ENCODE data around the gene NACC2.

Gene NACC2

GRCh38 chr9:135982499-135983207, 112.4 kb downstream of the NACC2 start:
- H3K9ac ChIP-seq (ENCODE audit: low read length), result no peak overlapping the region

GRCh38 chr9:135980926-135981630, 114.0 kb downstream of the NACC2 start:
- Histone ChIP-seq H3K27ac (ENCODE audit: low read depth, low read length) (no peak overlapping the region), H3K36me3 (ENCODE audit: control insufficient read depth, insufficient read depth, low read length) (no peaks in the 10 kb centered on the region), H3K9me3 (ENCODE audit: control insufficient read depth, insufficient read depth, low read depth, low read length) (no peaks in the 10 kb centered on the region), H3K4me1 (ENCODE audit: control insufficient read depth, insufficient read depth, low read length) (peaks cover 15% of the 10 kb centered on the region; the same call in 1 of the 2 replicates), H3K4me3 (ENCODE audit: low read depth, low read length) (no peak overlapping the region), H3K9ac (ENCODE audit: low read length) (no peak overlapping the region), H3K27me3 (ENCODE audit: control insufficient read depth, insufficient read depth, low read length) (no peaks in the 10 kb centered on the region)

More at GRCh38 chr9:135982499-135983207, 112.4 kb downstream of the NACC2 start:
- Histone ChIP-seq H3K9me3 (ENCODE audit: control insufficient read depth, insufficient read depth, low read depth, low read length) (no peaks in the 10 kb centered on the region), H3K4me3 (ENCODE audit: low read depth, low read length) (no peak overlapping the region), H3K4me1 (ENCODE audit: control insufficient read depth, insufficient read depth, low read length) (peaks cover 7% of the 10 kb centered on the region; the same call in 1 of the 2 replicates), H3K36me3 (ENCODE audit: control insufficient read depth, insufficient read depth, low read length) (no peaks in the 10 kb centered on the region), H3K27ac (ENCODE audit: low read depth, low read length) (no peak overlapping the region), H3K27me3 (ENCODE audit: control insufficient read depth, insufficient read depth, low read length) (no peaks in the 10 kb centered on the region)

DNA sequence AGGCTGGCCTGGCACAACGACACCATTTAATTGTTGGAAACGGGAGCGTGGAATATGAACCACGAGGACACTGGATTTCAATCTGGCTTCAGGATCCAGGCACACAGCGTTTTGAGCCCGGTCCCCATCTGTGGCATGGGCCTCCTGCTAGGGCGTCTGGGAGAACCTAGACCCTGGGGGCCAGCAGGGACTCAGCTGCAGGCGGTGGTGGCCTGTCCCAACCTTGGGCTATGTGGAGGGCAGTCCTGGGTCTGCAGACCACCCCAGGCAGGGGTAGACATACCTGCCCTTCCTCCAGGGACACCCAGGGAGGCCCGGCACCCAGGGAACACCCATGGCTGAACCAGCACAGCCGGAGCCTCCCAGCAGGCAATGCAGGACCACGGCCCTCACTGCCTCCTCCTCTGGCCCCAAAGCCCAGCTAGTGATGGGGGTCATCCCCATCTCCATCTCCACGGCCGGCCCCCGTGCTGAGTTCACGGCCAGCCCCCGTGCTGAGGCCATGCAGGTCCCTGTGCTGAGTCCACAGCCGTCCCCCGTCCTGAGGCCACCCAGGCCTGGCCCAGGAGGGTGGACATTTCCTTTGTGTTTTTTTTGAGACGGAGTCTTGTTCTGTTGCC, 115.4 kb downstream of the NACC2 start:
- Histone ChIP-seq H3K9me3 (ENCODE audit: control insufficient read depth, insufficient read depth, low read depth, low read length) (no peaks in the 10 kb centered on the region), H3K36me3 (ENCODE audit: control insufficient read depth, insufficient read depth, low read length) (no peaks in the 10 kb centered on the region), H3K9ac (ENCODE audit: low read length) (no peak overlapping the region), H3K27ac (ENCODE audit: low read depth, low read length) (no peak overlapping the region), H3K27me3 (ENCODE audit: control insufficient read depth, insufficient read depth, low read length) (no peaks in the 10 kb centered on the region), H3K4me3 (ENCODE audit: low read depth, low read length) (no peak overlapping the region), H3K4me1 (ENCODE audit: control insufficient read depth, insufficient read depth, low read length) (peaks cover 11% of the 10 kb centered on the region; the same call in 1 of the 2 replicates)

- Histone ChIP-seq H3K9ac (ENCODE audit: low read length) (no peak overlapping the region), H3K4me3 (ENCODE audit: low read depth, low read length) (no peak overlapping the region), H3K27me3 (ENCODE audit: control insufficient read depth, insufficient read depth, low read length) (no peaks in the 10 kb centered on the region), H3K9me3 (ENCODE audit: control insufficient read depth, insufficient read depth, low read depth, low read length) (no peaks in the 10 kb centered on the region), H3K27ac (ENCODE audit: low read depth, low read length) (no peak overlapping the region), H3K36me3 (ENCODE audit: control insufficient read depth, insufficient read depth, low read length) (no peaks in the 10 kb centered on the region), H3K4me1 (ENCODE audit: control insufficient read depth, insufficient read depth, low read length) (peaks cover 7% of the 10 kb centered on the region; the same call in 1 of the 2 replicates)
Observed at GRCh38 chr9:135978642-135979546, 116.2 kb downstream of the NACC2 start.

DNA sequence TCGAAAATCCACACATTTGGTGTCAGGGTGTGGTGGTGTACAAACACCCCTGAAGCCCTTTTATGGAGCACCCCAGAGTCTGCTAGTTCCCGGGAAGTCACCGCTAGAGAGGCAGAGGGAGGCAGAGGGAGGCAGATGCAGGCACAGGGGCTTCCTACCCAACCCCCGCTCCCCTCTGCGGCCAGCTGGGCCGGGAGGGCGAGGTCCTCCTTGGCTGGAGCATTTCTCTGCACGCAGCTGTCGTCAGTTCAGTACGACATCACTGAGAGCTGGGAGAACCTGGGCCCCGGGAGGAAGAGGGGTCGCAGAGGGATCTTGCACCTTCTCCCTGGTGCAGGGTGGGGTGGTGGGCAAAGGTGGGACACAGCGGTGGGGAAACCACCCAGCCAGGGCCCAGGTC, 118.1 kb downstream of the NACC2 start:
- Histone ChIP-seq H3K9ac (ENCODE audit: low read length) (no peak overlapping the region), H3K27me3 (ENCODE audit: control insufficient read depth, insufficient read depth, low read length) (no peaks in the 10 kb centered on the region), H3K27ac (ENCODE audit: low read depth, low read length) (no peak overlapping the region), H3K4me1 (ENCODE audit: control insufficient read depth, insufficient read depth, low read length) (peaks cover 7% of the 10 kb centered on the region; the same call in 1 of the 2 replicates), H3K4me3 (ENCODE audit: low read depth, low read length) (no peak overlapping the region), H3K9me3 (ENCODE audit: control insufficient read depth, insufficient read depth, low read depth, low read length) (no peaks in the 10 kb centered on the region), H3K36me3 (ENCODE audit: control insufficient read depth, insufficient read depth, low read length) (no peaks in the 10 kb centered on the region)

- no peaks in the 10 kb centered on the region for H3K36me3 ChIP-seq (ENCODE audit: control insufficient read depth, insufficient read depth, low read length)
Observed at GRCh38 chr9:135976531-135976930, 118.6 kb downstream of the NACC2 start.

DNA sequence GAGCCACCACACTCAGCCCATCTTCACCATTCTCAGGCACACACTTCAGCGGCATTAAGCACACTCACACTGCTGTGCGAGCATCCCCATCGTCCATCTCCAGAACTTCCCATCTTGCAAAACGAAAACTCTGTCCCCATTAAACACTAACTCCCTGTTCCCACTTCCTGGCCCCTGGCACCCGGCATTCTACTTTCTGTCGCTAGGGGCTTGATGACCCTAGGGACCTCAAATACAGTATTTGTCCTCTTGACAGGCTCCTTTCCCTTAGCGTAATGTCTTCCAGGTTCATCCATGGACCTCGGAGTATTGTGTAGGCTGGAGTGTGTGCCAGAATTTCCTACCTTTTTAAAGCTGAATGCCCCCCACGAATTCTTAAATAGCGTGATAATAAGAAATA, 119.3 kb downstream of the NACC2 start:
- Histone ChIP-seq H3K27me3 (ENCODE audit: control insufficient read depth, insufficient read depth, low read length) (no peaks in the 10 kb centered on the region), H3K4me3 (ENCODE audit: low read depth, low read length) (no peak overlapping the region), H3K27ac (ENCODE audit: low read depth, low read length) (no peak overlapping the region), H3K4me1 (ENCODE audit: control insufficient read depth, insufficient read depth, low read length) (peaks cover 7% of the 10 kb centered on the region; the same call in 1 of the 2 replicates), H3K9me3 (ENCODE audit: control insufficient read depth, insufficient read depth, low read depth, low read length) (no peaks in the 10 kb centered on the region), H3K9ac (ENCODE audit: low read length) (no peak overlapping the region), H3K36me3 (ENCODE audit: control insufficient read depth, insufficient read depth, low read length) (no peaks in the 10 kb centered on the region)

More at GRCh38 chr9:135976531-135976930, 118.6 kb downstream of the NACC2 start:
- Histone ChIP-seq H3K4me3 (ENCODE audit: low read depth, low read length) (no peak overlapping the region), H3K27ac (ENCODE audit: low read depth, low read length) (no peak overlapping the region), H3K27me3 (ENCODE audit: control insufficient read depth, insufficient read depth, low read length) (no peaks in the 10 kb centered on the region), H3K4me1 (ENCODE audit: control insufficient read depth, insufficient read depth, low read length) (peaks cover 7% of the 10 kb centered on the region; the same call in 1 of the 2 replicates), H3K9me3 (ENCODE audit: control insufficient read depth, insufficient read depth, low read depth, low read length) (no peaks in the 10 kb centered on the region), H3K9ac (ENCODE audit: low read length) (no peak overlapping the region)

DNA sequence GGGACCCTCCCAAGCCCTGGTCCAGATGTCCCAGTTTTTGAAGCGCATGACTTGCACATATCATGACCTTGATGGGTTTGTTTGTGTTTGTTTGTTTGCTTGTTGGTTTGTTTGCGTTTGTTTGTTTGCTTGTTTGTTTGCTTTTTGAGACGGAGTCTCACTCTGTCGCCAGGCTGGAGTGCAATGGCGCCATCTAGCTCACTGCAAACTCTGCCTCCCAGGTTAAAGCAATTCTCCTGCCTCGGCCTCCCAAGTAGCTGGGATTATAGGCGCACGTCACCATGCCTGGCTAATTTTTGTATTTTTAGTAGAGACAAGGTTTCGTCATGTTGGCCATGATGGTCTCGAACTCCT, 120.9 kb downstream of the NACC2 start:
- Histone ChIP-seq H3K4me3 (ENCODE audit: low read depth, low read length) (no peak overlapping the region), H3K4me1 (ENCODE audit: control insufficient read depth, insufficient read depth, low read length) (peaks cover 7% of the 10 kb centered on the region; the same call in 1 of the 2 replicates), H3K27ac (ENCODE audit: low read depth, low read length) (no peak overlapping the region), H3K9me3 (ENCODE audit: control insufficient read depth, insufficient read depth, low read depth, low read length) (no peaks in the 10 kb centered on the region), H3K27me3 (ENCODE audit: control insufficient read depth, insufficient read depth, low read length) (no peaks in the 10 kb centered on the region), H3K9ac (ENCODE audit: low read length) (no peak overlapping the region), H3K36me3 (ENCODE audit: control insufficient read depth, insufficient read depth, low read length) (no peaks in the 10 kb centered on the region)

GRCh38 chr9:135973277-135974219, 121.5 kb downstream of the NACC2 start:
- Histone ChIP-seq H3K9ac (ENCODE audit: low read length) (no peak overlapping the region), H3K27ac (ENCODE audit: low read depth, low read length) (no peak overlapping the region)

GRCh38 chr9:135971892-135972291, 123.2 kb downstream of the NACC2 start:
- H3K36me3 ChIP-seq (ENCODE audit: control insufficient read depth, insufficient read depth, low read length), result no peaks in the 10 kb centered on the region
- H3K4me1 ChIP-seq (ENCODE audit: control insufficient read depth, insufficient read depth, low read length), result peaks cover 12% of the 10 kb centered on the region
- H3K9me3 ChIP-seq (ENCODE audit: control insufficient read depth, insufficient read depth, low read depth, low read length), result no peaks in the 10 kb centered on the region
- H3K9ac ChIP-seq (ENCODE audit: low read length), result no peak overlapping the region
- H3K27ac ChIP-seq (ENCODE audit: low read depth, low read length), result no peak overlapping the region
- H3K27me3 ChIP-seq (ENCODE audit: control insufficient read depth, insufficient read depth, low read length), result no peaks in the 10 kb centered on the region
- H3K4me3 ChIP-seq (ENCODE audit: low read depth, low read length), result no peak overlapping the region

More at GRCh38 chr9:135973277-135974219, 121.5 kb downstream of the NACC2 start:
- Histone ChIP-seq H3K4me1 (ENCODE audit: control insufficient read depth, insufficient read depth, low read length) (peaks cover 7% of the 10 kb centered on the region; the same call in 1 of the 2 replicates), H3K9me3 (ENCODE audit: control insufficient read depth, insufficient read depth, low read depth, low read length) (no peaks in the 10 kb centered on the region), H3K4me3 (ENCODE audit: low read depth, low read length) (no peak overlapping the region), H3K36me3 (ENCODE audit: control insufficient read depth, insufficient read depth, low read length) (no peaks in the 10 kb centered on the region), H3K27me3 (ENCODE audit: control insufficient read depth, insufficient read depth, low read length) (no peaks in the 10 kb centered on the region)
